Putamen (tissue), 1 donor: ENCODE data around the gene ARHGEF4.

Source experiments
- DNase-seq: peaks from one replicate; pipeline ENCODE4 v3.0.0-alpha.2; 2016; ENCODE audit warnings: low spot score

Gene ARHGEF4

GRCh38 chr2:130920415-130921163, 83.9 kb downstream of the ARHGEF4 start:
- DNase-seq = peak; percentile 80

GRCh38 chr2:130921164-130921476, 84.4 kb downstream of the ARHGEF4 start:
- no peak for DNase-seq

- no peak for DNase-seq
Observed at GRCh38 chr2:130922417-130922816, 85.7 kb downstream of the ARHGEF4 start.

- no peak for DNase-seq
Observed at GRCh38 chr2:130928385-130928784, 91.7 kb downstream of the ARHGEF4 start.

- DNase-seq = no peak
Observed at GRCh38 chr2:130930740-130931659, 94.3 kb downstream of the ARHGEF4 start.

GRCh38 chr2:130933501-130933900, 96.8 kb downstream of the ARHGEF4 start:
- no peak for DNase-seq

GRCh38 chr2:130936451-130936850, 99.7 kb downstream of the ARHGEF4 start:
- DNase-seq = no peak

- DNase-seq = no peak
Observed at GRCh38 chr2:130947967-130948366, 111.3 kb downstream of the ARHGEF4 start.

GRCh38 chr2:130949954-130950353, 113.2 kb downstream of the ARHGEF4 start:
- DNase-seq = no peak

- no peak for DNase-seq
Observed at GRCh38 chr2:130951018-130951417, 114.3 kb downstream of the ARHGEF4 start.

- no peak for DNase-seq
Observed at GRCh38 chr2:130954873-130955272, 118.2 kb downstream of the ARHGEF4 start.

GRCh38 chr2:130957915-130958314, 121.2 kb downstream of the ARHGEF4 start:
- DNase-seq = no peak

GRCh38 chr2:130963196-130963848, 126.6 kb downstream of the ARHGEF4 start:
- no peak for DNase-seq

GRCh38 chr2:130963849-130964793, 127.4 kb downstream of the ARHGEF4 start:
- no peak for DNase-seq

- no peak for DNase-seq
Observed at GRCh38 chr2:130964931-130965330, 128.2 kb downstream of the ARHGEF4 start.

GRCh38 chr2:130966149-130966774, 129.5 kb downstream of the ARHGEF4 start:
- DNase-seq = no peak

- no peak for DNase-seq
Observed at GRCh38 chr2:130966775-130967490, 130.2 kb downstream of the ARHGEF4 start.

GRCh38 chr2:130972410-130972809, 135.7 kb downstream of the ARHGEF4 start:
- DNase-seq = no peak

- DNase-seq = no peak
Observed at GRCh38 chr2:130975729-130976128, 139.0 kb downstream of the ARHGEF4 start.

GRCh38 chr2:130976591-130977237, 140.0 kb downstream of the ARHGEF4 start:
- DNase-seq = no peak
